Posterior vena cava (tissue), 2 donors: Measurements from ENCODE around the gene SSPN. TPM values are rescaled to one million over a fixed set of nuclear protein-coding genes. Genes with fewer than 3 reads are reported as not detected.
"Not testable (repeated sequence)": the region's sequence is repeated elsewhere in the genome, so short reads cannot be mapped to it uniquely, and the experiment has no call there.

Experiments
- DNase-seq: peaks from one replicate; pipeline ENCODE4 v3.0.0-alpha.2; 2020; ENCODE audit warnings: low spot score
- intact Hi-C, 2 donors: fragments of 100-400 bp; cut with DNase I; formaldehyde crosslinking; loops; one replicate each; pipeline versions ENCODE4 v1.14.1 to v1.14.2; 2022 to 2023
- total RNA-seq, 2 donors: library from RNA; stranded (reverse); fragmentation: NEBNext Ultra II Directional; extraction: Animal tissue kit (Norgen Biotek cat#: 25700); gene quantifications; one replicate each; pipeline ENCODE4 v1.2.1, GENCODE V29; 2021
- donor health status: DM: yes; HTN: yes; CAD: no.
- donor health status: DM: yes; HTN: yes; CAD: no.

Gene SSPN
- total RNA-seq, 2 donors from 2014 or later = 47.4 to 65.4 TPM

DNA sequence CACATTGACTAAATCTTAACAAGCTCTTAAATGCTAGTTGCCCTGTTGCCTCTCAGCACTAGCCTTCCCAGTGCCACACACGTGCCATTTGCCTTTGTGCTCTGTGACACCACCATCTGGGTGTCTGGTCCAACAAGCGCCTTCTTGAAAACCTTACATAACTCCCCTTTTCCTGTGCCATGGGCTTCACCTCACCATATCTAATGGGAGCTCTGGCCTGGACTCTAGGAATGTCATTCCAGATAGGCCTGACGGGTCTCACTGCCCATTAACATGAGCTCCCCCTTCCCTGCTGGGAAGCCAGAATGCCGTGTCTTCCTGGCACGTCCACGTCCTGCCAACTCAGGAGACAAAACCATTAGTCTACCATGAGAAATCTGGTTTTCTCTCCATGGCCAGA is 24.4 kb downstream of the SSPN start:
- intact Hi-C loops = no loop called here

GRCh38 chr12:26224657-26225056 is 29.3 kb downstream of the SSPN start:
- no peak for DNase-seq
- intact Hi-C loops = no loop called here

More for the DNA sequence above, 24.4 kb downstream of the SSPN start:
- no peak for DNase-seq

GRCh38 chr12:26226122-26226521 is 30.7 kb downstream of the SSPN start:
- intact Hi-C loops = no loop called here
- no peak for DNase-seq

GRCh38 chr12:26226629-26227360 is 31.4 kb downstream of the SSPN start:
- intact Hi-C loops = no loop called here
- DNase-seq = peak; percentile 84

- intact Hi-C loops = no loop called here
Observed at GRCh38 chr12:26227361-26227745, 32.0 kb downstream of the SSPN start.

GRCh38 chr12:26229910-26230309 is 34.5 kb downstream of the SSPN start:
- DNase-seq = no peak
- intact Hi-C loops = no loop called here

More at GRCh38 chr12:26227361-26227745, 32.0 kb downstream of the SSPN start:
- no peak for DNase-seq

GRCh38 chr12:26231470-26231869 is 36.1 kb downstream of the SSPN start:
- intact Hi-C loops = no loop called here
- DNase-seq = no peak

DNA sequence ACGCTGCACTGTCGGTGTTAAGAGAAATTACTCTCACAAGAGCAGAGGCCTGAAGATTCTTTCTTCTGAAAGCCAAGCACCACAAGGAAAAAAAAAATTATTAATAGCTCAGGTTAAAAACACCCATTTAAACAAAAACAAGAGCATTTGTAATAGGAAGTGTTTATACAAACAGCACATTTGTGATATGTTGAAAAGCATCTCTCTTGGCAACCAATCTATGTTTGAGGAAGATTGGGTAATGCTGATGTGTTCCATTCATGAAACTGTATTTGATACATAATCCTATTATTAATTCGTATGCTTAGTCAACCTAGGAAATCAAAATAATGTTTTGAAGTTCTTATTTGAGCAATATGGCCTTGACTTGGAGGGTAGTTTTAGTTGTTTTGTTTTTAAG is 36.5 kb downstream of the SSPN start:
- intact Hi-C loops = no loop called here
- no peak for DNase-seq

DNA sequence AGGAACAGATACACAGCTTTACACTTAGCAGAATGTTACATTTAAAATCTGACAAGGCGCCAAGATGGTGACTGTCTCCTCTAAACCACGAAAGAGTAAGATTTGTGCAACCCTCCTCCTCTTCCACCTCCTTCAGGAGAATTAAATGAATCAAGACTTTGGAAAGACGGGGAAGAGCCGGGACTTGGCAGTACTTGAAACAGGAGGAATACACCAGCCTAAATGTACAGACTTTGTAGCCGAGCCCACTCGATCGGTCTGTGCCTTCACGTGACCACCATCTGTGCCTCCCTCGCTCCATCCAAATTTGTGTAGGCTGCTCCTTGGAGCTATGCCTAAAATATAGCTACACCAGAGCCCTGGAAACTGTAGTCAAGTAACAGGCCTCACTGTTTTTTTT is 38.3 kb downstream of the SSPN start:
- no peak for DNase-seq
- intact Hi-C loops = no loop called here

DNA sequence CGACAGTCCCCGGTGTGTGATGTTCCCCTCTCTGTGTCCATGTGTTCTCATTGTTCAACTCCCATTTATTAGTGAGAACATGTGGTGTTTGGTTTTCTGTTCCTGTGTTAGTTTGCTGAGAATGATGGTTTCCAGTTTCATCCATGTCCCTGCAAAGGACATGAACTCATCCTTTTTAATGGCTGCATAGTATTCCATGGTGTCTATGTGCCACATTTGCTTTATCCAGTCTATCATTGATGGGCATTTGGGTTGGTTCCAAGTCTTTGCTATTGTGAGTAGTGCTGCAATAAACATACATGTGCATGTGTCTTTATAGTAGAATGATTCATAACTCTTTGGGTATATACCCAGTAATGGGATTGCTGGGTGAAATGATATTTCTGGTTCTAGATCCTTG is 40.1 kb downstream of the SSPN start:
- intact Hi-C loops = loop anchor here in 1 of 2 donors (5.0 kb wide), 1 partner anchor 98 kb away; no protein-coding TSS in a partner anchor
- not testable (repeated sequence) for DNase-seq

DNA sequence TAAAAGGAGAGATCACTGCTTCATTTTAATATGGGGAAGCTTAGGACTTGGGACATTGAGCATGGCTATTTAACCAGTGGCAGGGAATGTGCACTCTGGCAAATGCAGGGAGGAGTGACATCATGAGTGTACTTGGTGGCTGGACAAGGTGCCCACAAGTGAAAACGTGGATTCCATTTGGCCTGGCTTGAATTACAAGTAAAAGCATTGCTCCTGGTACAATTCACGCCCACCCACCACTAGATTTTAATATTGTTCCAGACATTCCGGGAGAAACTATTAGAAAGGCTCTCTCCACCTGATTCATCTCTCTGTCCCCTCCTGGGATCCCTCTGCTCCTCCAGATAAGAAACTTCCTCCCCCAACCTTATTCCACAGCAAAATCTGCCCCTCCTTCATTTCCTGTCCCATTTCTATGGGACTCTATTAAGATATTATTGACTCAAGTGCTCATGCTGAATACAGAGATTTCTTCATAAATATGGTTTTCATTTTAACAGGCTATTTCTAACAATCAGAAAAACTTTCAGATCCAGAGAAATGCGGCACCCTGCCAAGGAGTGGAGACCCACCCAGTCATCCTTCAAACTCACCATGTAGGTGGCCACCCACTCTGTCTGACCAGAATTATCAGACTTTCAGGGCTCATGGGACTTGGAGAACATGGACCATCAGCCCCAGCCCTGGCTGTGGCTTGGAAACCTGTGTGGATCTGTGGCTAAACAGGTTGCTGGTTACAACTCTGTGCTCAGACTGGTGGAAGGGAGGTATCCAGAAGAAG is 43.2 kb downstream of the SSPN start:
- no peak for DNase-seq
- intact Hi-C loops = loop anchor here in 1 of 2 donors (5.0 kb wide), 1 partner anchor 101 kb away; no protein-coding TSS in a partner anchor

GRCh38 chr12:26239122-26239851 is 43.9 kb downstream of the SSPN start:
- DNase-seq = peak; percentile 95
- intact Hi-C loops = loop anchor here in 1 of 2 donors (5.0 kb wide), 1 partner anchor 102 kb away; no protein-coding TSS in a partner anchor

DNA sequence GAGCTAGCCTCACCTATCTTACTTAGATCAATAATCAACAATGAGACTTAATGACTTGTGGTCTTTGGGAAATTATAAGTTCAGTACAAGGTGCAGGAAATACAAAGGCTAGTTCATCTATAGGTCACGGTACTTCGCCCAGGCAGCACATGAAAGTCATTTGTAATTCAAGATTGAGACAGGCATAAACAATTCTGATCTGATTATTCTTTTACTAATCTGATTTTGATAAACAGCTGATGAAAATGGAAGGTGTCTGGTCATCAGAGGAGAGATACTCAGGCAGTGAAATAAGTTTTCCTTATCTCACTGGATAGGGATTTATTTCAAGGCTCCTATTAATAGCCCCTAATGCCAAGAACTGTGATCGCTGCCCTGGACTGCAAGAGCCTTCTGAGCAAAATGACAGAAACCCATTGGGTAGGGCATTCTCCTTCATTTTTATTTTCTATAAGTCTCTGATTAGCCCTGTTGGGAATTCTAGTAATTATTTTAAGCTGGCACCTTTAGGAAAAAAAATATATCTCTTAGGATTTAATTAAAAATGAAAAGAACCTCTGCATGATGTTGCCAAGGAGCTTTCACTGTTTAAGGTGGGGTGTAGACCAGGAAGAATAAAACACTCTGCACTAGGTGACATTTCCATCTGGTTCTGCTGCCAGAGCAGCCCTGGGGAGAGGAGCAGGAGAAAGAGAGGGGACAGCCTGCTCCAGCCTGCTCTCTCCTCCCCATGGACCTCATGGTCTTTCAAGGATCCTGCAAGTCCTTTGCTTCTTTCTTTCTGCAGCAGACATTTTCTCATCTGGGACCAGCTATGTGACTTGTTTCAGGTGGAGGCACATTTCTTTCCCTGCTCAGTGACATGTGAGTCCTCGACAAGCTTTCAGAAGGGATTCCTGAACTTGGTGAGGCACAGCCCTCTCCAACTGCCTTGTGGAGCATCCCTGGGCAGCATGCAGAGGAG is 44.8 kb downstream of the SSPN start:
- intact Hi-C loops = loop anchor here in 1 of 2 donors (5.0 kb wide), 1 partner anchor 103 kb away; no protein-coding TSS in a partner anchor
- DNase-seq = no peak

DNA sequence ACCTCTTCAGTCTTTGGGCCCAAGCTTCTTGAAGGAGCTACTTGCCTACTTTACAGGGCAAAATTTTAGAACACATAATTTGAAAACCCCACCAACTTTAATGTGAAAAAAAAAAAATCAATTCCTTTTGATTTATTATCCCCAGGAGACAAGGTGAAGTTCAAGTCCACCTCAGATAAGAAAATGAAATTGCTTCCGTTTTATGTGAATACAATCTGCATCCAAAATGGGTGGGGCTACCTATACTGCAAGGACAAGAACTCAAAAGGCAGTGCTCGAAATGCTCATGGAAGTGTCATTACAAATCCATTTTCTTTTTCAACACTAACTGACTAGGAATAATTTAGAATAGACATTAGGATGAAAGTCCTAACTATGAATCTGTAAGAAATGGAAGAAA is 45.7 kb downstream of the SSPN start:
- intact Hi-C loops = no loop called here

DNA sequence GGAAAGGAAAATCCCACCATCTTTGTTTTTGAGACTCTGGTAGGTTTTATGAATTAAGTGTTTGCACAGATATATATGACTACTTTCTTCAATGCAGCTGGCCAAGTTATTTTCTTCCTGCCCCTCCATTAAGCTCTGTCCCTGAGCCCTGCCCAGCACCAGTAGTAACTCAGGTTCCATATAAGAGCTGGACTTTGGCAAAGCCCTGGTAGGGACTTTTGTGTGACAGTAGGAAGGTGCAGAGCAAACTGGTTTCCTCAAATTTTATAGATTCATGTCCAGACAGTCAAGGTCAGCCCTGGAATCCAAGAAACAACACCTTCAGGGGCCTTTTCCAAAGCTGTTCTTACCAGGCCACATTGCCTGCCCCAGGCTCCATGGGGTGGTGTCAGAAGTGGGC is 47.3 kb downstream of the SSPN start:
- no peak for DNase-seq
- intact Hi-C loops = no loop called here

More for the DNA sequence above, 45.7 kb downstream of the SSPN start:
- DNase-seq = no peak

GRCh38 chr12:26244503-26244902 is 49.1 kb downstream of the SSPN start:
- DNase-seq = no peak
- intact Hi-C loops = no loop called here

DNA sequence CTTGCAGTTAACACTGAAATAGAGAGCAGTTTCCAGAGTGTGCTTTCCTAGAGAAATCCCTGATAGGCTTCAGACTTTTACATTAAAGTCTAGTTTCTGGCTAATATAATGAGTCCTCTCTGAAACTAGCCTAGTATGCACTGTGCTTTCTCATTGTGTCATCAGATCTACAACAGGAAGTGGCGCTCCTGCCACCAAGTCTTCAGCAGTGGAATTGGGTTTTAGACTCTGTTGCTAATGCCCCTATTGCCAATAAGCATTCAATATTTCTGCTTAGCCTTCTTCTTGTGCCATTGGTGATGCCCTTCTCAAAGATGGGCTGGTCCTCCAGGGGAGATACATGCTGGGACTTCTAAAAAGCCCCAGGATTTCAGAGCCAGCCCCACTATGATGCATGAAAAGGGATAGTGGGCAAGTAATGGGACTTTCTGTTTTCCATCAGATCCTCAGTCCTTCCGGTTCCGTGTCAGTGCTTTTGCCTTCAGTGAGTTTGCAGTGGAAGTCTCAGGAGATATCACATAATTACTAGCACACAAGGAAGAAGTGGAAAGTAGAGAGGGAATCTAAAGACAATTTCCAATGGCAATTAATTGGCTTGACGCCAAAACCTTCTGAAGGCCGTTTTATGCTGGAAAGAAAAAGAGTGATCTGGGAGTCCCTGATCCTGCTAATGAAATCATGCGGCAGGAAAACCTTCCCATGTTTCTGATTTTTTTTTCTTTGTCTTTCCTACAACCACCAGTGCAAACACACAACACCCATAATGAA is 50.0 kb downstream of the SSPN start:
- intact Hi-C loops = no loop called here
- no peak for DNase-seq
